ENCODE data around the gene QKI.

Gene QKI

DNA sequence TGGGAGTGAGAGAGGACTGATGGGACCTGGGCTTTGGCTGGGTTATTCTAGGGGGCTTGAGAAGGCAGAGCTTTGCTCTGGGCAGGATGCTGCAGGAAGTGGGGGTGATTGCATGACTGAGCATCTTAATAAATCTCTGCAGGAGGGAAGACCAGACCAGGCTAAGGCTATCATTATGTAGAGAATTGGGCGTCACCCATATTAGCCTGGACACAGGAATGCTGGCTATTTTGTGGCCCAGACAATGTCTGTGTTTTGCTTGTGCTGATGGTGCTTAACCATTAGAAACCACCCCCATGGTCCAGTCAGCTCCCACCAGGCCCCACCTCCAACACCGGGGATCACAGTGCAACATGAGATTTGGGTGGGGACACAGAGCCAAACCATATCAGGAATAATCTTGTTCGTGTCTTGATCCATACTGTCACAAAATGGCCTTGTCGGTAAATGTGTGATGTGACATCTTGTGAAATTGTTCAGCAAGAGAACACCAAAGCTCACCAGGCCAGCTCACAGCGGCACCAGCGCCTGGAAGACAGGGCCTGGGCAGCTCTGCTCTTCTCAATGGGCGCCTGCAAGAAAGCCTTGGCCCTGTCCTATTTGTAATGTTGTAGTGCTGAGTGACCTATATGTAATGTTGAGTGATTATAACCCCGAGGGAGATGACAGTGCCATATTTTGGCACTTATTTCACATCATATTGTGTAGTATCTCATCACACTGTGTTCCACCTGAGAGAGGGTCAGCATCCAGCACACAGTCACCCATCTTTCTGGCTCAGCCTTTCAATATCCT lies 211.8 kb downstream of the QKI start:
- DNase-seq, result no peak

DNA sequence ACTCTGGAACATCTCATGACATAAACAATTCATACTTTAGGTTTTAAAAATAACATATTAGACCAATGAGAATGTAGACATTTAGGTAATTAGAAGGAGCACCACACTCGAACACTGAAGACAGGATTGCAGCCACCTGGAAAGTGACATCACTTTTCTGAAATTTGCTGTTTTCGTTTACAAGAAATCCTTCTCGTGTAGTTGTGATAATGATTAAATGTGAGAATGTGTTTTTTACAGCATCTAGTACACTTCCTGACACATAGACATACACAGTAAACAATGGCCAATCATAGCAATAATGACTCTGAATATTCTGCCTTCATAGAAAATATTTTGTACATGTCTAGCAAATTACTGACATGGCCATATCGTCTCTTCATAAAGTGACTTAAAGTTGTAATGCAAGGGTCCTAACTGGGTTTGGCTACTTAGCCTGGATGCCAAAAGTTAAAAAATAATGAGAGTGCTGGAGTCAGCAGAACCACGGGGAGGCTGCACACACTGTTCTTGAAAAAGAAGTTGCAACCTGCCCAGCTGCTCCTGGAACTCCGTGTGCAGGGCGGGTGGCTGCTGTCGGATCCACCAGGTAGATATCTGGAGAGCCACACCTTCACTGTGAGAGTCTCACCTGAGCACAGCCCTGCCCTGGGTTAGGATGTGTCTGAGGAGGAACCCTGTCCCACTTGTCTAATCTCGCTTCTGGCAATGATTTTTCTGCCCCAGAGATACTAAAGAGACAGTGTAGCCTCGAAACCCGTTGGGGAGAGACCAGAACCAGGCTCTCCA lies 212.9 kb downstream of the QKI start:
- no peak for DNase-seq
